Spleen (tissue), 7 donors: ENCODE results near the gene SNRPE.

Source experiments
- POLR2A ChIP-seq, 3 donors: fragments of 450-650 bp; IDR thresholded peaks; one replicate each; pipeline ENCODE4 v1.5.1; 2017; ENCODE audit warnings: antibody characterized with exemption in 3 of 3, mild to moderate bottlenecking in 1 of 3
- POLR2AphosphoS5 ChIP-seq, 3 donors: sonication (generic); formaldehyde crosslinking; IDR thresholded peaks; one replicate each; pipeline ENCODE4 v1.5.1; 2017; ENCODE audit warnings: antibody characterized with exemption in 3 of 3
- TF ChIP-seq, protein P1 (sequence below), 11 experiments: fragments of 200-600 bp in 7 of 11; fragments of 450-650 bp in 4 of 11; sonication (generic) in 4 of 11; IDR thresholded peaks in 8 of 11; conservative IDR thresholded peaks in 3 of 11; 1 replicate in 7 of 11; 2 replicates in 4 of 11; pipeline versions ENCODE4 v1.4.0 to v1.8.0; 2016 to 2021; ENCODE audit warnings: antibody characterized with exemption in 11 of 11, inconsistent platforms in 4 of 11, mild to moderate bottlenecking in 1 of 11
- donor health status: DM: no; HTN: no; CAD: no; lungs with moderate emphysema.
- donor health status: DM: no; HTN: no; CAD: no.
- donor health status: DM: no; HTN: no; CAD: no.

DNA sequence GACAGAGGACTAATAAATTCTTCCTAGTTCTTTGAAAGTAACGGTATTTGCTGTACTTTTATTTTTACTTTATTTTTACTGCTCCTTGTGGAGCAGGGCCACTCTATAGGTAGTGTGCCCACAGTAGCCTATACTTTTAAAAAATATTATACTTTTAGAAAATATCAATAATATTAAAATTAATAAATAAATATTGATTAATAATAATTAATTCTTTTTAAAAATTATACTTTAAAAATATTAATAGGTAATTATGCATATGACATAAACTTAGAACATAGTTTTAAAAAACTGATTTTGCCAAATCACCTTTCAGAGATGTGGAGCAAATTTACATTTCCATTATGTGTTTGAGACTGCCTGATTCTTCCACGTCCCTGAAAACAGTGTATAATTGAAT, 35.2 kb upstream of the SNRPE start:
- TF ChIP-seq, protein P1, sequence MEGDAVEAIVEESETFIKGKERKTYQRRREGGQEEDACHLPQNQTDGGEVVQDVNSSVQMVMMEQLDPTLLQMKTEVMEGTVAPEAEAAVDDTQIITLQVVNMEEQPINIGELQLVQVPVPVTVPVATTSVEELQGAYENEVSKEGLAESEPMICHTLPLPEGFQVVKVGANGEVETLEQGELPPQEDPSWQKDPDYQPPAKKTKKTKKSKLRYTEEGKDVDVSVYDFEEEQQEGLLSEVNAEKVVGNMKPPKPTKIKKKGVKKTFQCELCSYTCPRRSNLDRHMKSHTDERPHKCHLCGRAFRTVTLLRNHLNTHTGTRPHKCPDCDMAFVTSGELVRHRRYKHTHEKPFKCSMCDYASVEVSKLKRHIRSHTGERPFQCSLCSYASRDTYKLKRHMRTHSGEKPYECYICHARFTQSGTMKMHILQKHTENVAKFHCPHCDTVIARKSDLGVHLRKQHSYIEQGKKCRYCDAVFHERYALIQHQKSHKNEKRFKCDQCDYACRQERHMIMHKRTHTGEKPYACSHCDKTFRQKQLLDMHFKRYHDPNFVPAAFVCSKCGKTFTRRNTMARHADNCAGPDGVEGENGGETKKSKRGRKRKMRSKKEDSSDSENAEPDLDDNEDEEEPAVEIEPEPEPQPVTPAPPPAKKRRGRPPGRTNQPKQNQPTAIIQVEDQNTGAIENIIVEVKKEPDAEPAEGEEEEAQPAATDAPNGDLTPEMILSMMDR (IDR thresholded peaks at IDR 0.05 in 8 of 11, conservative IDR thresholded peaks at IDR 0.05 in 3 of 11): no peak
- TF ChIP-seq POLR2A (IDR thresholded peaks at IDR 0.05) (no peak), POLR2AphosphoS5 (IDR thresholded peaks at IDR 0.05) (no peak)
